Suprapubic skin (tissue), 4 donors: ENCODE results near the gene ZBTB20. TPM values are rescaled to one million over a fixed set of nuclear protein-coding genes. Genes with fewer than 3 reads are reported as not detected.

ENCODE experiments used
- DNase-seq, 2 donors: peaks; one replicate each; pipeline ENCODE4 v3.0.0-alpha.2; 2019; ENCODE audit warnings: low spot score in 2 of 2
- H3K27ac ChIP-seq: fragments of 200-600 bp; sonication (generic); one replicate; pipeline ENCODE4 v1.5.1; 2019
- H3K27me3 ChIP-seq: fragments of 200-600 bp; sonication (generic); one replicate; pipeline ENCODE4 v1.5.1; 2019
- H3K36me3 ChIP-seq: fragments of 200-600 bp; sonication (generic); one replicate; pipeline ENCODE4 v1.5.1; 2019
- H3K4me1 ChIP-seq: fragments of 200-600 bp; sonication (generic); one replicate; pipeline ENCODE4 v1.5.1; 2019
- H3K4me3 ChIP-seq: fragments of 200-600 bp; sonication (generic); one replicate; pipeline ENCODE4 v1.5.1; 2019; ENCODE audit warnings: mild to moderate bottlenecking
- H3K9me3 ChIP-seq: fragments of 200-600 bp; sonication (generic); one replicate; pipeline ENCODE4 v1.5.1; 2019
- CTCF ChIP-seq, 2 donors: fragments of 200-600 bp in 1 of 2; fragments of 450-650 bp in 1 of 2; sonication (generic) in 1 of 2; IDR thresholded peaks; one replicate each; pipeline ENCODE4 v1.5.1; 2016 to 2019; ENCODE audit warnings: antibody characterized with exemption in 2 of 2, mild to moderate bottlenecking in 1 of 2, moderate library complexity in 1 of 2
- EP300 ChIP-seq: sonication (generic); formaldehyde crosslinking; IDR thresholded peaks from one replicate; pipeline ENCODE4 v1.6.1; 2017; ENCODE audit warnings: antibody characterized with exemption
- POLR2A ChIP-seq, 2 donors: fragments of 450-650 bp; IDR thresholded peaks; one replicate each; pipeline ENCODE4 v1.6.1; 2017; ENCODE audit warnings: antibody characterized with exemption in 2 of 2, mild to moderate bottlenecking in 2 of 2, moderate library complexity in 2 of 2
- POLR2AphosphoS5 ChIP-seq, 3 donors: sonication (generic); formaldehyde crosslinking; IDR thresholded peaks; one replicate each; pipeline ENCODE4 v1.6.1; 2017; ENCODE audit warnings: antibody characterized with exemption in 3 of 3
- WGBS: methylation state at CpG from one replicate; pipeline ENCODE4 v1.1.5; 2018; 5-methylcytosine and 5-hydroxymethylcytosine counted together
- total RNA-seq, 4 donors: library from RNA; depleted of rRNA; stranded (reverse); fragments of >200 nt; gene quantifications; one replicate each; pipeline ENCODE4 v1.1.0, GENCODE V29; 2016

Gene ZBTB20
- total RNA-seq, 4 donors from 2014 or later: 23.6 to 77.2 (median 39.4) TPM

GRCh38 chr3:114454551-114455251 lies 692.4 kb downstream of the ZBTB20 start:
- Histone ChIP-seq H3K27me3 (no peaks in the 10 kb centered on the region), H3K36me3 (no peaks in the 10 kb centered on the region), H3K27ac (peak overlapping the region; percentile 42), H3K9me3 (no peaks in the 10 kb centered on the region), H3K4me3 (peak overlapping the region; percentile 41), H3K4me1 (peaks cover 28% of the 10 kb centered on the region)
- DNase-seq: no peak
- 13% methylated on average over 12 of the region's 12 CpGs for WGBS
- peak in 1 of 2 donors; percentile 19 for TF ChIP-seq CTCF (IDR thresholded peaks at IDR 0.05)
- TF ChIP-seq POLR2A (IDR thresholded peaks at IDR 0.05): no peak
- no peak for TF ChIP-seq EP300
- TF ChIP-seq POLR2AphosphoS5 (IDR thresholded peaks at IDR 0.05): no peak

GRCh38 chr3:114453361-114453780 lies 693.7 kb downstream of the ZBTB20 start:
- TF ChIP-seq CTCF (IDR thresholded peaks at IDR 0.05): no peak
- TF ChIP-seq EP300: no peak
- no peak for TF ChIP-seq POLR2AphosphoS5 (IDR thresholded peaks at IDR 0.05)
- no peak for TF ChIP-seq POLR2A (IDR thresholded peaks at IDR 0.05)
- 83% methylated on average over 2 of the region's 2 CpGs for WGBS
- Histone ChIP-seq H3K27me3 (no peaks in the 10 kb centered on the region), H3K36me3 (no peaks in the 10 kb centered on the region), H3K9me3 (no peaks in the 10 kb centered on the region), H3K27ac (peak overlapping the region; percentile 42), H3K4me3 (peak overlapping the region; percentile 41), H3K4me1 (peaks cover 35% of the 10 kb centered on the region)
- no peak for DNase-seq

- Histone ChIP-seq H3K4me3 (no peak overlapping the region), H3K4me1 (peaks cover 35% of the 10 kb centered on the region), H3K27ac (peak overlapping the region; percentile 42), H3K27me3 (no peaks in the 10 kb centered on the region), H3K9me3 (no peaks in the 10 kb centered on the region), H3K36me3 (no peaks in the 10 kb centered on the region)
- DNase-seq: no peak
- 81% methylated on average over 2 of the region's 2 CpGs for WGBS
- TF ChIP-seq EP300 (no peak), POLR2AphosphoS5 (IDR thresholded peaks at IDR 0.05) (no peak), POLR2A (IDR thresholded peaks at IDR 0.05) (no peak), CTCF (IDR thresholded peaks at IDR 0.05) (no peak)
Observed at GRCh38 chr3:114452937-114453336, 694.2 kb downstream of the ZBTB20 start.

- no peak for DNase-seq
- peaks cover 39% of the 10 kb centered on the region for H3K4me1 ChIP-seq
- H3K27ac ChIP-seq: peak overlapping the region; percentile 70
- no peaks in the 10 kb centered on the region for H3K9me3 ChIP-seq
- 44% methylated on average over 1 of the region's 1 CpG for WGBS
- no peaks in the 10 kb centered on the region for H3K27me3 ChIP-seq
- no peak for TF ChIP-seq POLR2AphosphoS5 (IDR thresholded peaks at IDR 0.05)
- no peak for TF ChIP-seq POLR2A (IDR thresholded peaks at IDR 0.05)
- no peak for TF ChIP-seq CTCF (IDR thresholded peaks at IDR 0.05)
- TF ChIP-seq EP300: no peak
- H3K4me3 ChIP-seq: peak overlapping the region; percentile 25
- H3K36me3 ChIP-seq: no peaks in the 10 kb centered on the region
Observed at GRCh38 chr3:114452256-114452655, 694.8 kb downstream of the ZBTB20 start.

GRCh38 chr3:114451561-114452018 lies 695.5 kb downstream of the ZBTB20 start:
- Histone ChIP-seq H3K27me3 (no peaks in the 10 kb centered on the region), H3K4me3 (peak overlapping the region; percentile 25), H3K9me3 (no peaks in the 10 kb centered on the region), H3K27ac (peak overlapping the region; percentile 70), H3K4me1 (peaks cover 39% of the 10 kb centered on the region), H3K36me3 (no peaks in the 10 kb centered on the region)
- 40% methylated on average over 10 of the region's 10 CpGs for whole genome bisulfite sequencing
- TF ChIP-seq POLR2A (IDR thresholded peaks at IDR 0.05): no peak
- TF ChIP-seq EP300: no peak
- TF ChIP-seq CTCF (IDR thresholded peaks at IDR 0.05): no peak
- no peak for TF ChIP-seq POLR2AphosphoS5 (IDR thresholded peaks at IDR 0.05)
- no peak for DNase-seq
